IPS-NIHi7 (cell line): ENCODE measurements around the gene PKP2.
A peak's percentile ranks its signal among the peaks of the same experiment; 100 is the strongest.
"Not testable (repeated sequence)": the region's sequence is repeated elsewhere in the genome, so short reads cannot be mapped to it uniquely, and the experiment has no call there.

ENCODE experiments used
- DNase-seq: peaks from one replicate; pipeline ENCODE4 v3.0.0; 2012; ENCODE audit warnings: mixed read lengths; ENCODE audit errors: extremely low spot score

The PKP2 gene

DNA sequence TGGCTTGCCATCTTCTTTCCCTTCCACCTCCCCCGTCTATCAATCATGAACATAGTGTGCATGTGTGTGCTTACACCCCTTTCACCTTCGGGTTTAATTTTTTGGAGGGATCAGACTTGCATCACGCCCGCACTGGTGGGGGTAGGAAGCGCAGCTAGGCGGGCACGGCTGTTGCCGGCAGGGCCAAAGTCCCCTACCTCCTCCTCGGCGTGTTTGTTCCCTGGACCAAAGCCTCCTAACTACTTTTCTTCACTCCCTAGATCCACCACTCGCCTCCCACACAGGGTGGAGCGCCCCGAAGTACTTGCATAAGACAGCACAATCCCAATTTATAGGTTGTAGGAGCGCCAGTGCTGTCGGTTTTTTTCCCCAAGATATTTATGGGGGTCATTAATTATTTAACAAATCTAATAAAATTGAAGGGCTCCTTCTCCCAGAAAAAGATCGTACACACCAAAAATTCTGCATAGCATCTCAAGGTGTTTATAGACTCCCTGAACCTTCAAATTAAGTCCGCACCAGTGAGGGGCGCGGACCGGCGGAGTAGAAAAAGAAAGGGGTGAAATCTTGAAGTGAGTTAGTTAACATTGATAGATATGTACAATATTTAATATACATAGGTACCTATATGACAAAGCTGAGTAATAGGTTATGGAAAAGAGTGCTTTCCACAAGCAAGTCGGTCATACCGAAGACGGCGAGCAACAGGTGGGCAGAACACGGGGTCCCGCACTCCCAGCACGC, 717 bp downstream of the PKP2 start:
- DNase-seq = no peak

DNA sequence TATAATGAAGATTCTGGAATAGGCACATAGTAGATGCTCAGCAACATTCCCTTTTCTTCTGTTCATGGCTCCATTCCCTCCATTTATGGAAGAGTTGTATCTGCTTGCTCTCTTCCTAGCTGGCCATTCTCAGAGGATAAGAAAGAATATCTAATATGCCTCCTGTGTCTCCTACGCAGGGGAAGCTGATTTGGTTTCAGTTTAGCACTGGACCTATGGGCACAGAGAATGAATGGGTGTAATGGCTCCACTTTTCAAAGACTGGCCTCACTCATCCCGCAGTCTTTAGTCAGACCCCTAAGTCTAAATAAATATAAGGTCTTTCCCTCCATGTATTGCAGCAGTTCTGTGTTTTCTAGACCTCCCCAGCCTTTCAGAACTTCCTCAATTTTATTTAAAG, 2.0 kb downstream of the PKP2 start:
- DNase-seq = no peak

DNA sequence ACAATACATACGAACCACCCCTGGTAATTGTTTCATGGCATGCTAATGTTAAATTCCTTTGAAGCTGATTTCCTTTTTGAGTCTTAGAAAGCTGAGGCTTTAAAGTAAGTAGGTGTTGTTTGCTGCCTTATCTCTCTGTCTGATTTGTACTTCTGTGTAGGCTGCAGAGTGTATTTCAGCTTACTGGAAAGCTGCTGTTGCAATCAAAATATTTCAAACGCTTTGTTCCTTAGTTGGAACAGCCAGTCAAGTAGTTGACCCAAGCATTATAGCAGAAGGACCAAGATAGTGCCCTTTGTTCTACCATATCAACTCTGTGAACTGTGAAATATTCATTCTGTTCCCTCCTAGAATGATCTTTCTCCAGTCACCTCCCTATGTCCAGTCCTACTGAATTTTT, 3.1 kb downstream of the PKP2 start:
- DNase-seq = no peak

DNA sequence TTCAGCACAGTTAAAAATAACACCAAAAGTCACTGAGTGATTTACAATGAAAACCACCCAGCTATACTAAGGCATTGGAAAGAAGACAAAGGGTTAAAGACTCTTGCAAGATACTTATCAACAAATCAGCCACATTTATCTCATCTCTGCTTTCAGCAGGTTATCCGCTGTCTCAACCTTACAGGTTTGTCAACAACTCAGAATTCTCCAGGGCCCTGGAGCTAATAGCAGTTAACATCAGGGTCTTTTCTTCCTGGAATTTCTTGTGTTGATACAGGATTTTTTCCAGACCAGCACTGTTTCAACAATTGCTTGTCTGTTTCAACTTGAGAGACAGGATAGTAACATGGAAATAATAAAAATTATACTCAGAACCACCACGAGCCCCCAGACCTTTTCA, 3.5 kb downstream of the PKP2 start:
- no peak for DNase-seq

DNA sequence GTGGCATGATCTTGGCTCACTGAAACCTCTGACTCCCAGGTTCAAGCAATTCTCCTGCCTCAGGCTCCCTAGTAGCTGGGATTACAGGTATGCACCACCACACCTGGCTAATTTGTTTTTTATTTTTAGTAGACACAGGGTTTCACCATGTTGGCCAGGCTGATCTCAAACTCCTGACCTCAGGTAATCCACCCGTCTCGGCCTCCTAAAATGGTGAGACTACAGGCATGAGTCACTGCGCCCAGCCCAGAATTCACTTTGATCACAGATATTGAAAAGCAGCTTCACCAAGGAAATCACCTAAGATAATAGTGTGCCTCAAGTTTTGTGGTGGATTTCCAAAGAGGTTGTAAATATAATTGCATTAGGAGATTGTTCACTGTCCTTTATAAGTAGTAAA, 4.2 kb downstream of the PKP2 start:
- DNase-seq = not testable (repeated sequence)

DNA sequence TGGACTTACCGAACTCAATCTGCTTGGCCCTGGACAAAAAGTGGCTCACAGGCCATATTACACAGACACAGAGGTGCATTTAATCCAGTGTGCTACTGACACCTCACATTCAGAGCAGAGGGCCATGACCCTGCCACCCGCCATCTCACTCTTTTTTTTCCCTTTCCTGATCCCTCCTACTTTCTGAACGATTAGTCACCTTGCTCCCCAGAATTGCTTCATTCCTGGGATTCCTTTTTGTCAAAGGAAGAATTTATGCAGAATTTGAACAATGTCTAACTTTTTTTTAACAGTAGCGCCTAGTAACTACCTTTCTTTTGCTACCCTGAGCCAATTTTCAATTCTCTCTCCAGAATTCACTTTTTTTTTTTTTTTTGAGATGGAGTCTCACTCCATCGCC, 4.6 kb downstream of the PKP2 start:
- DNase-seq = peak; percentile 59

DNA sequence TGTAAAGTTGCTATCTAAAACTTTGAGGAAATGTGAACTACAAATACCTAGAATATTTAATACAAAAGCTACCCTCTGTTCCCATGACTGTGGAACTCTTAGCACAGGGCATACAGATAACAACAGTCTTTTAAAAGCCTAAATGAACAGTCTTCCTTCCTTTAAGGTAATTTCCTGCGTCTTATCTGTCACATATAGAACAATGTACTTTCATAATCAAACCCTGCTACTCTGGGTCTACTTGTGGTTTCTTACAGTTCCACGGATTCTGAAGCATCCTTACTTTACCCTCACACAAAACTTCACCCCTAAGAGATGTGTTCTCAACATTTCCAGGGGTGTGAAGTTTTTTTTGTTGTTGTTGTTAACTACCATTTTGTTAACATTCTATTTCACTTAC, 5.1 kb downstream of the PKP2 start:
- DNase-seq = no peak

DNA sequence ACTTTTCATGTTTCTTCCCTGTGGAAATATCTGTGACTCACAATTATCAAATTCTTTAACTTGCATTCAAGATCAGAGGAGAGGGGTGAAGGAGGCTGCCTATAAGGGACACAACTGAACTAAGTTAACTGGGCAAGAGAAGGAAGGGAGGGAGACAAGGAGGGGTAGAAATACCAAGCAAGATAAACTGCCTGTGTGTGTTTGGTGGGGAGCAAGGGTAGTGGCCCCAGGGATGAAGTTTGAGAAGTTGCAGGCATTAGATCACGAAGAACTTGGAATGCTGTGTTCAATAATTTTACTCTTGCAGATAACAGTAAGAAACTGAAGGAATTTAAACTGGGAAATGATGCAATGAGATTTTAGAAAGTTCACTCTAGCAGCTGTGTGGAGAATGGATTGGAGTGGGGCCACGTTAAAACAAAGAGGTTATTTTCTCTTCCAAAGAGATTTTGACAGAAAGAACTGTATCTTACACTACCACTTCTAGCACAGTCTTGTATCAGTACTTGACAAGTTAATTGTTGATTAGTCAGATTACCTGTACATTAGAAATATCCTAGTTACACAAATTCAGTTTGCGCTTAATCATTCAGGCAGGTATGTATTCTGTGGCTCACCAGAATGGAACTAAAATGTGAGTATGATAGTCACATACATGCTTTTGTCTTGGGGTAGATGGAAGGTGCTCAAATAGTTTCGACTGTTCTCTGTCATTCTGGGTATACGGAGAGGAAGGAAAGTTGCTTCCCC, 7.4 kb downstream of the PKP2 start:
- no peak for DNase-seq

DNA sequence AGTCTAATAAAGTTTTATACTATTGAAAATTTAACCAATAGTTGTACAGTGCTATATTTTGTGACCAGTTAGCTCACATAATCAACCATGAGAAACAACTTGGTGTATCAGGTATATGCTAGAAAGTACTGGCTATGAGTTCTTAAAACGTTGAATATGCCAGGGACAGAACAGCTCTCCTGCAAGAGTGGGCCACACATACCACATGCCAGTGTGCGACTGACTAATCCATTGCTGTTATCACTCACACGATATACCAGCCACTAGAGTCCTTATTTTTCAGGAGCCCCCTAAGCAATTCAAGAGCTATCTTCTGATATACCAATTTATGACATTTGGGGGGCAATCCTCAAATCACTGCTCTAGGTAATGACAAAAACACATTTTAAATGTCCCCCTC, 9.5 kb downstream of the PKP2 start:
- no peak for DNase-seq

DNA sequence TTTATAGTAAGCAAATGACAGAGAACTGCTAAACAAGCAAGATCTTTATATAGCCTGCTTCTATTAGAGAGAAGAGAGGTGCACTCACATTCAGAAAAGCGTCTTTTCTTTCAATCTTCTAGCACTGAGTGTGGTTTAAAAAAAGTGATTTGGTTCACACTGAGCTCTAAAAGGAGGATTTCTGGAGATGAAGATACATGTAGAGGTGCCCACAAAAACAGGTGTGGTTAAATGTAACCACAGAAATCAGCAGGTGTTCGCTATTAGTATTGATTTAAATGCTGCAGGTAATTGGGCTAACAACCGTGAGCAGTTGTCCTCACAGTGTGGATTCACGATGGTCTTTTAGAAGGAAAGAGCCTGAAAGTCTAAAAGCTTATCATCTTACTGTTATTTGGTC, 10.7 kb downstream of the PKP2 start:
- no peak for DNase-seq

DNA sequence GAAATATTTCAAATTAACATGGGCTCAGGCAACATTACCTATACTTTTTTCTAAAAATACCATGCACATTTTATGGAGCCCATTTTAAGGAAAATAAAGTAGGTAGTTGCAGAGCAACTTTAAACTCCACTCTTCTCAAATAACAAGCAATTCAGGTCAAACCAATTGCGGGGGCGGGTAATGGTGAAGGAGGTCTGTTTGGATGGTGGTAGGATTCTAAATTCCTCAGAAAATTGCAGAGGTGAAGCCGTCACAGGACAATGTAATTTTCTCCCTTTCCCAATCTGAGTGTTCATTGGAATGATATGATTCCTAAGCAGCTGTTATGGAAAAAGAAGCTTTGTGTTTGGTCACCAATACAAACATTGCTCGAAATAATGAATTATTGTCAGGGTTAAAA, 11.6 kb downstream of the PKP2 start:
- no peak for DNase-seq

DNA sequence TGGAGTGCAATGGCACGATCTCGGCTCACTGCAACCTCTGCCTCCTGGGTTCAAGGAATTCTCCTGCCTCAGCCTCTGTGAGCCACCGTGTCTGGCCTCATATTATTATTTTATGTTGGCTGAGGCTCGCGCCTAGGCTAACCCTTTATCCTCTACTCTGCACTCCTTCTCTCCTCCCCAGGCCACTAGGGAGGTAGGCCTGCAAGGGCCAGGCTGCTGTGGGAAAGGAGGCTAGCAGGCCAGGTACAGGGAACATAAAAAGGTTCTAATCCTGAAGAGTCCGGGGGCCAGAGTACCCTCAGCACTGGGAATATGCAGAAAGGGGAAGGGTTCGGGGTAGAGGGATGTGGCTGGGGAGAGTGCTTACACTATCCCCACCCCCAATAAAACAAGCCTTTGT, 14.9 kb downstream of the PKP2 start:
- DNase-seq = no peak

DNA sequence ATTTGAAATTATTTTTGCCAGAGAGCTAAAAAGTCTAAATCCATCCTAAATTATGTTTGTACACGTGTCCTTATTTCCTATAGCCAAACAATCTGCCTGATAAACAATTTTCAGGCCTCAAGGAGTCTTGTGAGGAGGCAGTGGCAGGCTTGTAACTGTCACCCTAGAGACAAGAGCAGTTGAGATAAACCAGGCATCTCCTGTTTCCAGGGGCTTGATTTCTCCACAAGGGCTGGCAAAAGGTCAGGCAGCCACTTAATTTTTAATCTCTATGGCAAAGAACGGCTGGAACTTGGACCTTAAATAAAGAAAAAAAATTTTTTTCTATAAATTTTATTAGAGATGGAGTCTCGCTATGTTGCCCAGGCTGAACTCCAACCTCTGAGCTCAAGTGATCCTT, 15.5 kb downstream of the PKP2 start:
- no peak for DNase-seq

DNA sequence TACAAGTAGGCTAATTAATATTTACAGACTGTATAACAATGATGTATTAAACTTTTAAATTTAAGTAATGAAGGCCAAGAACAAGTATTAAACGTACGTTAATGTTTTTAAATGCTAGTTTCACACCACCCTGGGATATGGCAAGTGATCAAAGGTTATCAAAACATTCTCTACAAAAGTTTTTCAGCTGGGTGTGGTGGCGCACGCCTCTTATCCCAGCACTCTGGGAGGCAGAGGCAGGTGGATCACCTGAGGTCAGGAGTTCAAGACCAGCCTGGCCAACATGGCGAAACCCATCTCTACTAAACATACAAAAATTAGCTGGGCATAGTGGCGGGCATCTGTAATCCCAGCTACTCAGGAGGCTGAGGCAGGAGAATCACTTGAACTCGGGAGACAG, 17.5 kb downstream of the PKP2 start:
- DNase-seq = not testable (repeated sequence)

DNA sequence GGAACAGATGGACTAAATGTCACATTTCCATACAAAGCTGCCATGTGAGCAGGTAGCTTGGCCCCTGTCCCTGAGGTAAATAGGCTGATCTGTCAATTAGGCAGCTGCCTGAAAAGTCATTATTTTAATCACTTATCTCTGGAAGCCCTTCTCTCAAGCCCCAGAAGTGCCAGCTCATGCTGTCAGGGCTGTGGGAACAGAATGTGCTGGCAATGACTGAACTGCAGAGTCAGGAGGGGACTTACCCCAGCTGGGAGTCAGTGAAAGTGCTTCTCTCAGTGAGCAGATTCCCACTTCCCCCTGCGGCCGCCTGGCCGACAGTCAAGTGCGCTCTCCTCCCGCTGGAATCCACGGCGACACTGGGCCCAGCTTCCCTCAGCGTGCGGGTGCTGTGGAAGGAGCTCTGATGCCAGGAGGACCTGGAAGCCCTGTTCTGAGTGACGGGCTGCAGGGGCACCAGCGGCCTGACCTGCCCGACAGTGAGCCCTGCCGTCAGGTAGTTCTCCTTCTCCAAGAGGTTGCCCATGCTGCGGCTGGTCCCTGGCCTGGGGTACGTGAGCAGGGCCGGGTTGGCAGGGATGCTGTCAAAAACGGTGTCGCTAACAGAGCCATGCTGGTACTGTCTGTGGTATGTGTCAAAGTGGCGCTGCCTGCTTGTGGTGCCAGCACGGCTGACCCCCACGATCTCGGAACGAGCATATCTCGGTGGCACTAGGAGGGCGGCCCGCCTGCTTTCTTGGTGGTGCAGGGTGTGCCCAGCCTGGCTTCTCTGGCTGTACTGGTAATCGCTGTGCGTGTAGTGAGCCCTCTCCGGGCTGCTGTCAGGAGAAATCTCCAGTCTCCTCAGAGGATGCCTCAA, 18.7 kb downstream of the PKP2 start:
- no peak for DNase-seq

DNA sequence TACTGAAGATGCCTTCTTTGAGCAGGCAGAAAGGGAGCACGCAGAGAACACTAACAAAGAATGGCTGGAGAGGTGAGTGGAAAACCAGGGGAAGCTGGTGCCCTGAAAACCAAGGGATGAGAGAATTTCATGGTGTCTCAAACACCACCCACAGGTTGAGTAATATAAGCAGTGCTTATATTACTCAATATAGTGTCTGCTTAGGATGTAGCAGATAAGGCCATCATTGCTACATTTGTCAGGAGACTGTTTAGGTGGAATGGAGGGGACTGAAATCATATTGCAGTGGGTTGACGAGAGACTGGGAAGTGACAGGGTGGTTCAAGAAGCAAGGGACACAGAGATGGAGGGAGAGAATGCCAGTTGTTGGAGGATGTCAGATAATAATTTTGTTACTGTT, 20.6 kb downstream of the PKP2 start:
- DNase-seq = no peak

DNA sequence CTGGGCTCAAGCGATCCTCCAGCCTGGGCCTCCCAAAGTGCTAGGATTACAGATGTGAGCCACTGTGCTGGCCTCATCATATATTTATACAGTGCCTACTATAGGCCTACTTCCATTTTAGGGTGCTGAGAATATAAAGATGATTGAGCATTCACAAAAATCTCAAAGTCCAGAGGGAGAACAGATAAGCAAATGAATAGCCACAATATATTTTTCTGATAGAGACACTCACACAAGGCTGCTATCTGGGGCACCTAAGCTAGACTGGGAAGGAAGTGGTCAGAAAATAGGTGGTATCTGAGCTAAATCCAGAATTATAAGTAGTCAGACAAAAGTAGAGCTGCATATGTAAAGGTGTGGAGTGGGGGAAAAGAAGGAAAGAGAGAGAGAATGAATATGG, 21.6 kb downstream of the PKP2 start:
- DNase-seq = no peak

DNA sequence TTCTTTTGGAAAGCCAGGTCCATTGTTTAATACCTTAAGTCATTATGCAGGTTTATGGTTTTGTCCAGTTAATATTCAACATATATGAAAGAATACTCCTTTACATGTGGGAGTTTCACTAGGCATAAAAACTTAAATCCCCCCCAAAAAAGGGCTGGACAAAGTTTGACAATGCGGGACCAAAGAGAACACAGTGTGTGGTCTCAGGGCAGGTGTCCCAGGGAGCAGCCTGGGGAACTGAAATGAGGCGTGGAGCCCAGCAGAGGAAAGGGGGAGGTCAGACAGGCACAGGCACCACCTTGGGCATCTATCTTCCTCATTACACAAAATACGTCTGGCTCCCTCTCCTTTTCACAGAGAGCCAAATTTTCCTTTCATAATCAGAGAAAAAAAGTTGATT, 22.5 kb downstream of the PKP2 start:
- DNase-seq = no peak

DNA sequence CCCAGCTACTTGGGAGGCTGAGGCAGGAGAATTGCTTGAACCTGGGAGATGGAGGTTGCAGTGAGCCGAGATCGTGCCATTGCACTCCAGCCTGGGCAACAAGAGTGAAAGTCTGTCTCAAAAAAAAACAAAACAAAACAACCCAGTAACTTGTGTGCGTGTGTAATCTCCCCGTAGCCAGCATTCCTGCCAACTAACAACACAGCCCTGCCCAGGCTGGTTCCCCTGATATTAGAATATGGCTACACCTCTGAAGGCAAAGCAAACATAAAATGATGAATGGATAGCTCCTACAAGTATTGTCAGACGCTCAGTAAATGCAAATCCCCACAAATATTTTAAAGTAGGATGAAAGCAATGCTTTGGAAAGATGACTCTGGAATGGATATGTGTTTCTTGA, 24.2 kb downstream of the PKP2 start:
- not testable (repeated sequence) for DNase-seq

DNA sequence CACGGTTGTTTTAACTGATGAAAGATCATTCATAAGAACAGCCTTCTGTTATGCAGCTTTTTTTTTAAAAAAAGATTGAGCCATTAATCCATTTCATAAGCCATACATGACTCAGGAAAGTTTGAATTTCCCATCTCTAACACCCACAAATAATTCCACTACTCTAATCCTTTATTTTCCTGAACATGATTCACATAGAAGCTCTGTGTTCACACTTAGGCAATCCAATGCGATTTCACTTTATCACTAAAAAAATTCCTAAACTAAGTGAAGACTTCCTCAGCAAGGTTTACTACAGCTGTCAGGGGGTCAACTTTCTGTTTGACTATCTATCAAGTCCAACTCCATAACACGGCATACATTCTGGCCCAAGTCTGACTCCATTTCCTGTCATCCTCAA, 25.9 kb downstream of the PKP2 start:
- DNase-seq = no peak

DNA sequence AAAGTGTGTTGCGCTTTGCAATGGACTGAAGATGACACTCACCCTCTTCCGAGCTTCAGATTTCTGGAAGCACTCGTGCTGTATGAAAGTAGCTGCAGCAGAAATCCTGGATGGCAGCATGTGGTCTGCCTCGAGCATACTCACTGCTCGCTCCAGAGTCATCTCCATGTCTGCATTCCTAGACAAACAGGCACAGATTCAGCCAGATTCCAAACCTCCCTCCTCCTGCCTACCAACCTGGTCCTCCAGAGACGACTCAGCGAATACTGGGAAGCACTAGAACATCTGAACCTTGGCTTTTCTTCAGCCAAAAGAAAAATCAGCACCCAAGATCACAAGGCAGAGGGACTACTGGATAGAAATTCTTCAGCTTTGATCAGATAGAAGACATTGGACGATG, 27.7 kb downstream of the PKP2 start:
- DNase-seq = no peak

DNA sequence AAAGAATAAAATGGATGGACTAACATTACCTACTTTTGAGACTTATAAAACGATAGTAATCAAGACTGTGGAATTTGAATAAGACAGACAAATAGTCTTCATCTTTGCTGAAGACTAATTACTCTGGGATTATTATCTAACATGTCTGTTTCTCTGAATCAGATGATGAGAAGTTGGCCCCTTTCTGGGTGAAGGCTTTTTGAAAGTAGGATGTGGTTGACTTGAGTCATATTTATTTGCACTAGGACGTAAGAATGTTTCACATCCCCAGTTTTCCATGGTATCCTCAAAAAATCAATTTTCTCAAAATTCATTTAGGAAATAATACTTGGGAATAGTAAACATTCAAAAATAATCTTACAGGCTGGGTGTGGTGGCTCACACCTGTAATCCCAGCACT, 31.8 kb downstream of the PKP2 start:
- no peak for DNase-seq

DNA sequence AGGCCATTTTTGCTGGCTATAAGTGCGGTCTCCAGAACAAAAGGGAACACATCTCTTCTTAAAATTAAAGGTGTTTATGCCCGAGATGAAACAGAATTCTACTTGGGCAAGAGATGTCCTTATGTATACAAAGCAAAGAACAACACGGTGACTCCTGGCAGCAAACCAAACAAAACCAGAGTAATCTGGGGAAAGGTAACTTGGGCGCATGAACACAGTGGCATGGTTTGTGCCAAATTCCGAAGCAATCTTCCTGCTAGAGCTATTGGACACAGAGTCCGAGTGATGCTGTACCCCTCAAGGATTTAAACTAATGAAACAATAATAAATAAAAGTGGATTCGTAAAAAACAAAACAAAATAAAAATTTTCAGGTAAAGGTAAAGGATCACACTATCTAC, 33.4 kb downstream of the PKP2 start:
- DNase-seq = no peak
